ENCODE data around the gene ELOA2. TPM values are rescaled to one million over a fixed set of nuclear protein-coding genes. Genes with fewer than 3 reads are reported as not detected.

The ELOA2 gene
- total and polyA plus RNA-seq, 8 donors, result 0.15 TPM; not detected in 7

DNA sequence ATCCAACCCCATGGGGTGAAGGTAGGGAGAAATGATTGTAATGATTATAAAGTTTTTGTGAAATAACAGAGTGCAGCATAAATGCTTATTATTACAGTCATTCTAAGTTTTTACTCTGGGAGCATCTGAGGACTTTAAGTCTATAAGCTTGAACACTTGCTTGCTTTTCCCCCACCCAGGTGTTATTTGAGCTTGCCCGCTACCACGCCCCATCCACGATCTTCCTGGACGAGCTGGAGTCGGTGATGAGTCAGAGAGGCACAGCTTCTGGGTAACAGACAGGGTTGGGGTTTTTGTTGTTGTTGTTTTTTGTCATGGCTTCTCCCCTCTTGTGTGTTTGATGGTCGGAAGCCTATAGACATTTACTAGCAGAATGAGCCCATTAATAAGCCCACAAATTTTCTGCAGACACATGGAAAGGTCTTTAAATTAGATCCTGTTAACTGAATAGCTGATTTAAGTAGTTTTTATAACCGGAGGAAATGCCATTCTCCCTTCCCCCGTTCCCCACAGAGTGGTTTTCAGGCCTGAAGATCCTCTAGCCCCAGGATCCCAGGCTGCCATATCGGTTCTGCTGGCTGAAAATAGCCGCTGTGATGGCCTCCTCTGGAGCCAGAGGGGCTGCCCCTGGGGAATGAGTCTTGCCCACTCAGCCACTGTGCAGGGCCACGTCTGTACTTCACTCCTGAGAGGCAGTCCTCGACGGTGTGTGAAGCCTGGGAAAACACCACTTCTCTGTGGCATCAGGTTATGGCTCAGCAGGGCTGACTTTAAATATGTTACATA is 39.9 kb upstream of the ELOA2 start:
- Histone ChIP-seq H3K9me3 (no peaks in the 10 kb centered on the region), H3K36me3 (no peaks in the 10 kb centered on the region), H3K4me3 (no peak overlapping the region), H3K27ac (no peak overlapping the region), H3K27me3 (no peaks in the 10 kb centered on the region), H3K4me1 (no peaks in the 10 kb centered on the region)
- intact Hi-C loops (cut with DNase I; ENCODE audit: low total_unique reads), result no loop called here
- WGBS, 5 donors, result 59 to 70% (median 67%) methylated on average over 13 of the region's 13 CpGs
- TF ChIP-seq POLR2A (IDR thresholded peaks at IDR 0.05), result no peak
- TF ChIP-seq, protein P1, sequence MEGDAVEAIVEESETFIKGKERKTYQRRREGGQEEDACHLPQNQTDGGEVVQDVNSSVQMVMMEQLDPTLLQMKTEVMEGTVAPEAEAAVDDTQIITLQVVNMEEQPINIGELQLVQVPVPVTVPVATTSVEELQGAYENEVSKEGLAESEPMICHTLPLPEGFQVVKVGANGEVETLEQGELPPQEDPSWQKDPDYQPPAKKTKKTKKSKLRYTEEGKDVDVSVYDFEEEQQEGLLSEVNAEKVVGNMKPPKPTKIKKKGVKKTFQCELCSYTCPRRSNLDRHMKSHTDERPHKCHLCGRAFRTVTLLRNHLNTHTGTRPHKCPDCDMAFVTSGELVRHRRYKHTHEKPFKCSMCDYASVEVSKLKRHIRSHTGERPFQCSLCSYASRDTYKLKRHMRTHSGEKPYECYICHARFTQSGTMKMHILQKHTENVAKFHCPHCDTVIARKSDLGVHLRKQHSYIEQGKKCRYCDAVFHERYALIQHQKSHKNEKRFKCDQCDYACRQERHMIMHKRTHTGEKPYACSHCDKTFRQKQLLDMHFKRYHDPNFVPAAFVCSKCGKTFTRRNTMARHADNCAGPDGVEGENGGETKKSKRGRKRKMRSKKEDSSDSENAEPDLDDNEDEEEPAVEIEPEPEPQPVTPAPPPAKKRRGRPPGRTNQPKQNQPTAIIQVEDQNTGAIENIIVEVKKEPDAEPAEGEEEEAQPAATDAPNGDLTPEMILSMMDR (IDR thresholded peaks at IDR 0.05), result no peak
- no peak for TF ChIP-seq EP300 (IDR thresholded peaks at IDR 0.05)
- no peak for TF ChIP-seq POLR2AphosphoS5 (IDR thresholded peaks at IDR 0.05)
- DNase-seq, result no peak

DNA sequence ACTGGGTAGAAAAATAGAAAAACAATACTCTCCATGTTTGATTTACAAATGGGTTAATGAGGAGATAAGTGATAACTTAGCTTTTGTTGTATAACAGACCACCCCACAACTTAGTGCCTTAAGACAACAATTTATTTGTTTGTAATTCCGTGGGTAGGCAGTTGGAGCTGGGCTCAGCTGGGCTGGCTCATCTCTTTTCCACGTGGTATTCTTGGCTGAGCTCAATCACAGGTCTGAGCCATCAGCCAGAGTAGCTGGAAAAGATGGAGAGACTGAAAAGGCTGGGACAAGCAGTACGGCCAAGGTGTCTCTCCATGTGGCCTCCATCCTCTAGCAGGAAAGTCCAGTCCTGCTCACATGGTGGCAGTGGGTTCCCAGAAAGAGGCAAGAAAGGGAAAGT is 32.2 kb upstream of the ELOA2 start:
- no peak for DNase-seq
- Histone ChIP-seq H3K27ac (no peak overlapping the region), H3K27me3 (no peaks in the 10 kb centered on the region), H3K4me3 (no peak overlapping the region), H3K36me3 (peaks cover 0 to 5% (median 0%) of the 10 kb centered on the region in 4 donors), H3K9me3 (peaks cover 0 to 10% (median 0%) of the 10 kb centered on the region in 4 donors), H3K4me1 (no peaks in the 10 kb centered on the region)
- 58 to 69% (median 65%) methylated on average over 3 of the region's 3 CpGs for WGBS, 5 donors
- intact Hi-C loops (cut with DNase I; ENCODE audit: low total_unique reads), result no loop called here
- TF ChIP-seq POLR2A (IDR thresholded peaks at IDR 0.05), result no peak
- TF ChIP-seq POLR2AphosphoS5 (IDR thresholded peaks at IDR 0.05), result no peak
- TF ChIP-seq, protein P1 (IDR thresholded peaks at IDR 0.05), result no peak
- TF ChIP-seq EP300 (IDR thresholded peaks at IDR 0.05), result no peak

DNA sequence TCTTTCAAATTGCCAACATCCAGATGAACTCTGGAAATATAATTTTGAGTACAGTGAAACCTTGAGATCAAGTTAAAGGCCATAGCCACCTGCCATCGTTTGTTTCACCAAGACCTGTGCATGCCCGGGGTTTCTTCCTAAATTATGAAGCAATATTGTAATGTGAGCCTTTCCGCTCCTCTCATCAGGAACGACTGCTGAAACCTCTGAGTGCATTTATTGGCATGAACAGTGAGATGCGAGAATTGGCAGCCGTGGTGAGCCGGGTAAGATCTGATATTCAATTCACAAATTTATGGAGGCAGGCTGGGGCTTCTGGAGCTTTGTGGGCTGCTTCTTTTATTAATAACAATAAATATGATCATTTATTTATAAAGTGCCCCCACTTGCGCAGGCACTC is 27.7 kb upstream of the ELOA2 start:
- Histone ChIP-seq H3K27ac (no peak overlapping the region), H3K4me1 (no peaks in the 10 kb centered on the region), H3K36me3 (peaks cover 0 to 5% (median 0%) of the 10 kb centered on the region in 4 donors), H3K9me3 (peaks cover 0 to 9% (median 0%) of the 10 kb centered on the region in 4 donors), H3K27me3 (no peaks in the 10 kb centered on the region), H3K4me3 (no peak overlapping the region)
- WGBS, 5 donors, result 93 to 94% (median 94%) methylated on average over 8 of the region's 8 CpGs
- TF ChIP-seq, protein P1 (IDR thresholded peaks at IDR 0.05), result no peak
- TF ChIP-seq EP300 (IDR thresholded peaks at IDR 0.05) (no peak), POLR2AphosphoS5 (IDR thresholded peaks at IDR 0.05) (no peak), POLR2A (IDR thresholded peaks at IDR 0.05) (no peak)
- intact Hi-C loops (cut with DNase I; ENCODE audit: low total_unique reads), result no loop called here
- no peak for DNase-seq

DNA sequence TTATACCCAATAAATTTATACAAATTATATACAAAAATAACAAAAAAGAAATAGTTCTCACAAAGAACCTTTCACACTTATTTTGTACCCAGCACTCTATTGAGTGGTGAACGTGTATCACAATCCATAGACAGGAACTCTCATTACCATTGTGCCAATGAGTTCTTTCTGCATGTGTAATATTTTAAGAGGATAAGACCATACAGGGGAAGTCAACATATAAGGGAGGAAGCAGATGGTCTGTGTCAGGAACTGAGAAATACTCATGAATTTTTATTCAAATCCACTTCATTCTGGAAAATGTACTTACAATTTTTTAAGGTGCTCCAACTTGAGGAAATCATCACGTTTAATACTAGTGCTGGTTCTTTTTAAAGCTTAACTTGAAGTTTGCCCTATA is 27.1 kb upstream of the ELOA2 start:
- intact Hi-C loops (cut with DNase I; ENCODE audit: low total_unique reads), result no loop called here
- peaks cover 0 to 3% (median 0%) of the 10 kb centered on the region in 4 donors for H3K9me3 ChIP-seq
- H3K36me3 ChIP-seq, result peaks cover 0 to 5% (median 0%) of the 10 kb centered on the region in 4 donors
- H3K27ac ChIP-seq, result no peak overlapping the region
- DNase-seq, result no peak
- TF ChIP-seq POLR2A (IDR thresholded peaks at IDR 0.05) (no peak), EP300 (IDR thresholded peaks at IDR 0.05) (no peak), POLR2AphosphoS5 (IDR thresholded peaks at IDR 0.05) (no peak)
- TF ChIP-seq, protein P1 (IDR thresholded peaks at IDR 0.05), result no peak
- no peak overlapping the region for H3K4me3 ChIP-seq
- WGBS, 5 donors, result 35 to 66% (median 60%) methylated on average over 2 of the region's 2 CpGs
- H3K27me3 ChIP-seq, result no peaks in the 10 kb centered on the region
- H3K4me1 ChIP-seq, result no peaks in the 10 kb centered on the region

Measured in stomach (tissue), 9 donors.